Measurements from ENCODE around the gene PHLDA3.

Gene PHLDA3

GRCh38 chr1:201466492-201466891 is 2.5 kb downstream of the PHLDA3 start:
- DNase-seq (ENCODE audit: extremely low read depth in 1 of 2, low read depth in 1 of 2) = no peak

GRCh38 chr1:201465698-201466290 is 3.2 kb downstream of the PHLDA3 start:
- no peak for DNase-seq (ENCODE audit: extremely low read depth in 1 of 2, low read depth in 1 of 2)

GRCh38 chr1:201463071-201463552 is 5.9 kb downstream of the PHLDA3 start:
- no peak for DNase-seq (ENCODE audit: extremely low read depth in 1 of 2, low read depth in 1 of 2)

GRCh38 chr1:201461645-201462441 is 7.1 kb downstream of the PHLDA3 start:
- no peak for DNase-seq (ENCODE audit: extremely low read depth in 1 of 2, low read depth in 1 of 2)

- DNase-seq (ENCODE audit: extremely low read depth in 1 of 2, low read depth in 1 of 2) = no peak
Observed at GRCh38 chr1:201460814-201461644, 8.0 kb downstream of the PHLDA3 start.

GRCh38 chr1:201459775-201460174 is 9.2 kb downstream of the PHLDA3 start:
- DNase-seq (ENCODE audit: extremely low read depth in 1 of 2, low read depth in 1 of 2) = no peak

- DNase-seq (ENCODE audit: extremely low read depth in 1 of 2, low read depth in 1 of 2) = no peak
Observed at GRCh38 chr1:201459052-201459451, 9.9 kb downstream of the PHLDA3 start.

- DNase-seq (ENCODE audit: extremely low read depth in 1 of 2, low read depth in 1 of 2) = no peak
Observed at GRCh38 chr1:201457508-201457960, 11.5 kb downstream of the PHLDA3 start.

- no peak for DNase-seq (ENCODE audit: extremely low read depth in 1 of 2, low read depth in 1 of 2)
Observed at GRCh38 chr1:201456499-201457309, 12.3 kb downstream of the PHLDA3 start.

- no peak for DNase-seq (ENCODE audit: extremely low read depth in 1 of 2, low read depth in 1 of 2)
Observed at GRCh38 chr1:201455098-201455497, 13.9 kb downstream of the PHLDA3 start.

GRCh38 chr1:201454608-201455007 is 14.4 kb downstream of the PHLDA3 start:
- no peak for DNase-seq (ENCODE audit: extremely low read depth in 1 of 2, low read depth in 1 of 2)

- no peak for DNase-seq (ENCODE audit: extremely low read depth in 1 of 2, low read depth in 1 of 2)
Observed at GRCh38 chr1:201452866-201453265, 16.1 kb downstream of the PHLDA3 start.

- DNase-seq (ENCODE audit: extremely low read depth in 1 of 2, low read depth in 1 of 2) = no peak
Observed at GRCh38 chr1:201450721-201451291, 18.2 kb downstream of the PHLDA3 start.

GRCh38 chr1:201448990-201449389 is 20.0 kb downstream of the PHLDA3 start:
- no peak for DNase-seq (ENCODE audit: extremely low read depth in 1 of 2, low read depth in 1 of 2)

- peak in 1 of 2 donors; percentile 33 for DNase-seq (ENCODE audit: extremely low read depth in 1 of 2, low read depth in 1 of 2)
Observed at GRCh38 chr1:201447903-201448871, 20.8 kb downstream of the PHLDA3 start.

- no peak for DNase-seq (ENCODE audit: extremely low read depth in 1 of 2, low read depth in 1 of 2)
Observed at GRCh38 chr1:201445310-201445709, 23.7 kb downstream of the PHLDA3 start.

- no peak for DNase-seq (ENCODE audit: extremely low read depth in 1 of 2, low read depth in 1 of 2)
Observed at GRCh38 chr1:201444792-201445191, 24.2 kb downstream of the PHLDA3 start.

- DNase-seq (ENCODE audit: extremely low read depth in 1 of 2, low read depth in 1 of 2) = no peak
Observed at GRCh38 chr1:201443747-201444146, 25.2 kb downstream of the PHLDA3 start.

GRCh38 chr1:201436969-201437368 is 32.0 kb downstream of the PHLDA3 start:
- DNase-seq (ENCODE audit: extremely low read depth in 1 of 2, low read depth in 1 of 2) = no peak

All from activated CD8-positive, alpha-beta memory T cell treated with anti-CD3 and anti-CD28 coated beads for 1 hour (primary cell).